Stimulated activated CD4-positive, alpha-beta T cell treated with anti-CD3 and anti-CD28 coated beads, Interleukin-1b, Interleukin-23, amount 100 ng/mL, for 24 hours (primary cell): Measurements from ENCODE around the gene INSYN2A.

Experiments used
- DNase-seq, 4 experiments: peaks; one replicate each; pipeline ENCODE4 v3.0.0-alpha.2; 2020; ENCODE audit warnings: low read depth in 4 of 4, low spot score in 1 of 4

Gene INSYN2A

DNA sequence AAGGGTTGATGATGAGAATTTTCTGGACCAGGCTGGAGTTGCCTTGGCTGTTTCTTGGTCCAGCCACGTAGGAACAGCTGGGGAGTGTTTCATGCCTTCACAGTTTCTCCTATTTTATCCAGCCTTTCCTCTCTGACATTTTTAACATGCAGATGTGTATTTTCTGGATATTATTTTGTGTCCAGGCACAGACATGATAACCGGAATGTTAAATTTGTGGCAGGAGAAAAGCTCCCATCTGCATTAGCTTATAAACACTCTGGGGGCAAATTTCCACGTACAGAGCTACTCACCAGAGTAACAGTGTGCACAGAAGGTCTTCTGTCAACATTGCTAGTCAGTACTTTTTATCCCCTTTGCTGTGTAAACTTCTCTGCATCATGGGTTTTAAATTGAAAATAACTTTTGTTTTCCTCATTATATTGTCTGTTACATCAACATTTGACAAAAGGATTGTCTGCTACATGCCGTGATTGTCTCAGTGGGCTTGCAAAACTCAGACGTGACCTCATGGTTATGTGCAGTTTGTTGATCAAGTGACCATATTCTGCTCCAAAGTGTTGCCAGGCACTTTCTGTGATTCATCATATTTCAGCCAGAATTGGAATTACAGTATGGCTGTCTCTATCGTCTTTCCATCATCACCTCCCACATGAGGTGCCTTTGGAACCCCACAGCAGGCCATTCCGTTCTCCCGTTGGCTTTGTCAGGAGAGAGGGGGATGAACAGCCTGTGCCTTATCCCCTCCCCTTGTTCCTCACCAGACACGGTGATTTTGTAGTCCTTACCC lies 41.4 kb downstream of the INSYN2A start:
- DNase-seq, result no peak

DNA sequence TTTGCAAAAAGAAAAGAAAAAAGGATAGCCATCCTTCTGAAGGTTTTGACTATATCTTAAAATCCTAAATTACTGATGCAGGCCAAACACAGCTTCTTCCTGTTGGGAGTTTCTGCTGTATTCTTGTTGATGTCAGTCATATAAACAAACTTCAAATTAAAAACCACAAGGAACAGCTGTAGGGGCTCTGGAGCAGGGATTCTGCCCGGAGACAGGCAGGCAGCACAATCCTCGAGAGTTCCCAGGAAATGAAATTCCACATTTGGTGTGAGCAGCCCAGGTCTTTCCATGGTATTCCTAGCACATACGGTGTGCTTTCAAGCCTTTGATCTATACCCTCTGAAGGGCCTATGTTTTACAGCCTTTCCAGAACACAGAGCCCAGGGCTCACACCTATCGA lies 43.2 kb downstream of the INSYN2A start:
- no peak for DNase-seq

GRCh38 chr10:127151981-127152699 lies 44.3 kb downstream of the INSYN2A start:
- DNase-seq, result no peak

DNA sequence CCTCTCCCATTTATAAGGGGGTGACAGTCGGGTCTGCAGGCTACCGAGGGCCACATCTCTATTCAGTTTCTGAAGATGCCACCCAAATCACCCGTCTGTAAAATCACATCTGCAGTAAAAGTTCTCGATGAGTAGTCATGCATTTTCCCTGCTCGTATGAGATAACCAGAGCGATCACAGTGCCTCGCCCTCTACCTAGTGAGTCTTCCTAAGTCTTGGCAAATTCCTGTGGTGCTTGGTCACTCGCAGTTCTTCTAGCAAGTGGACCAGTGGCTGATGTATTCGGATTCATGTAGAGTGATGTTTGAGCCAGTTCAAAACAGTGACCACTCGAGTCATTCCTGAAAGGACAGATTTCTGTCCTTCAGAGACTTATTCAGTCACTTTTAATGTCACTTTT lies 44.9 kb downstream of the INSYN2A start:
- no peak for DNase-seq

GRCh38 chr10:127150136-127150535 lies 46.3 kb downstream of the INSYN2A start:
- no peak for DNase-seq

DNA sequence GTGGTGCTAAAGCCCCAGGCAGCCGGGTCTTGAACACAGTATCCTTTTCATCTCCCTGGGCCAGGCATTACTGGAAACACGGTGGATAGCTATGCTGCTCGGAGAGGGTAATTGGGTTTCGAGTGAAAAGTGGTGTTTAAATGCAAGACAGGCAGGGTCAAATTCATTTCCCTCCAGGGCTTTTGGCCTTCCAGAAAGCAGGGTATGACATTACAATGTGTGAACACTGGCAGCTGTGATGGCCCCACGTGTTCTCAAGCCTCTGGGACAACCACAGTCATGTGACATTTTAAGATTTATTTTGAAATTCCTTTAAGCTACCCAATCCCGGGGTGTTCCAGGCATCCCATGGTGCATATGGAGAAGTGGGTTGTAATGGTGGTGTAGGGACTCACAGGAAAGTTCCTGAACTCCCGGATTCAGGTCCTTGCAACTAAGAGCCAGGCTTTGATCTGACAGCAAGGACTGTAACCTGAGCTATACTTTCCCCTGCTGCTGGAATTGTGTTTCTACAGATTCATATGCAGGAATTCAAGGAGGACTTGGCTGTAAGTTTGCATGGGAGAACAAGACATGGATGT lies 46.8 kb downstream of the INSYN2A start:
- no peak for DNase-seq

- no peak for DNase-seq
Measured at GRCh38 chr10:127148933-127149220, 47.5 kb downstream of the INSYN2A start.

- DNase-seq, result no peak
Measured at GRCh38 chr10:127148066-127148932, 48.1 kb downstream of the INSYN2A start.

DNA sequence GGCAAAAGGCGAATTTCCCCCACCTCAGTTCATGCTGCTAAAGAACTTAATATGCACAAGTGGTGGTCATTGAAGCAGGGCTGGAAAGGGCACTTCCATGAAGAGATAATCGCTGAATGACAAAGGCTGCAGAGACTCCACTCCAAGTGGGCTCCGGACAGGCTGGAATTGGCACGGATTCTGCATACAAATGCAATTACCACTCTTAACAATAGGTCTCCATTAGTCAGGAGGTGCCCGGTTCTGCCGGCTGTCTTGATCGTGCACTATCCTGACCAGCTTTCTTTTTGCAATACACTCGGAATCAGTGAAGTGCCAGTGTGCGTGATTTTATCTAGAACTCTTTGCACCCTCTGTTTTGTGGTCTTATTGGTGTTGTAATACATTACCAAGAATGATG lies 49.7 kb downstream of the INSYN2A start:
- DNase-seq, result no peak
